GM12891 (cell line): ENCODE data around the gene MAD1L1.

ENCODE experiments used
- PAX5 ChIP-seq: IDR thresholded peaks from 2 replicates; pipeline ENCODE4 v1.6.1; 2011; ENCODE audit warnings: low read length, moderate library complexity, mild to moderate bottlenecking; ENCODE audit not compliant: insufficient read depth, severe bottlenecking
- POLR2A ChIP-seq: IDR thresholded peaks from 2 replicates; pipeline ENCODE4 v1.6.1; 2011; ENCODE audit warnings: low read depth, low read length, control low read depth

- TF ChIP-seq PAX5 (no peak), POLR2A (no peak)
These were observed 282.1 kb downstream of the MAD1L1 start for GRCh38 chr7:1950452-1951158.
